Activated T-helper 1 cell treated with anti-CD3 and anti-CD28 coated beads, Interleukin-2, amount 50 U/mL, for 16 hours (primary cell): ENCODE results near the gene UGT1A9.

Source experiments
- DNase-seq, 2 donors: peaks; one replicate each; pipeline ENCODE4 v3.0.0-alpha.2; 2020; ENCODE audit warnings: low read depth in 1 of 2, low spot score in 1 of 2

Gene UGT1A9

DNA sequence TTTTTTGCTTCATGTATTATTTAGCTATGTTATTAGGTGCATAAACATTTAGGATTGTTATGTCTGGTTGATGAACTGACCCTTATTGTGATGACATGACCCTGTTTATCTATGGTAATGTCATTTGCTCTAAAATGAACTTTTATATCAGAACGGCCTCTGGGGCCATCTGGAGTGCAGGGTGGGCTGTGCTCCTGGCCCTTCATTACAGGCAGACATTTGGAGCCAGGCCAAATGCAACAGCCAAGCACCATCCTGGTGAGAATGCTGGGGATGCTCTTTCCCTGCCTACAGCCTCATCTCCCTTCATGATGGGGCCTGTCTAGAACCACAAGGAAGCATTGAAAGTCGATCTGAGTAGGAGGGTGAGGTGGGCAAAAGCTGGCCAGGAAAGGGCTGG lies 144.6 kb downstream of the UGT1A9 start:
- DNase-seq: no peak

DNA sequence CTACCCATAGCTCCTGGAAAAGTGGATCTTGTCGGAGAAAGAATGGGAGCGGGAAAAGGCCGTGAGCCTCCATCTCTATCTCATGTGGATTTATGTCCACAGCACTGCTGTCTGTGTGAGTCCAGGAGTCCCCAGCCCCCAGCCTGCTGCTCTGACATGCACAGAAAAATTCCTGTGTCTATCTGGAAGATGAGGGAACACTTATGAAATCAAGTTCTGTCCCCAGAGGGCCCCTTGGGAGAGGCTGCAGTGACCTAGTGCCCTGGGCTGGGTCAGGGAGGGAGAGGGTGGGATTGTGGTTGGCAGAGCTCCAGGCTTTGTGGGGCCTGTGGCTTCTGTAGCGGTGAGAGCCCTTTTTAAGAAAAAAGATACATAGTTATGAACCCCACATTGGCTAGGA lies 145.1 kb downstream of the UGT1A9 start:
- DNase-seq: no peak

DNA sequence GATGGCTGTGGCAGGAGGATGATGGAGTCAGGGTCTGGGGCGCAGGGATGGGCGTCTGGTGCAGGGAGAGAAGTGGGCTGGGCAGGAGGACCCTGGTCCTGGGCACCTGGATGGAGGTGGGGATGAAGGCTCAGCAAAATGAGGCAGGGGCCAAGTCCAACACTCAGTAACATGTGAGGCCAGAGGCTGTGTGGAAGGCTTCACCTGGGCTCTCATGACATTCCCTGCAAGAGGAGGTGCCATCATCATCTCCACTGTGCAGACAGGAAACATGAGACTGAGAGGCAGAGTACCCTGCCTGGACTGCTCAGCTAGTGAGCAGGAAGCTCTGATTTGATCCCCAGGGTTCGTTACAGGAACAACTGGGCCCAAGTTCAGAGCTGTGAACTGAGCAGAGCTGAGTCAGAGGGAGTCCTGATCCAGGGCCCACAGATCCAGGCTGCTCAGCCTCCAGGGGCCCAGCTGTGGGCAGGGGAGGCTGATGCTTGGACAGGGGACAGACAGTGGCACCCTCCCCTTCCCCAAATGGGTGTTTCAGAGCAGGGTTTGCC lies 145.7 kb downstream of the UGT1A9 start:
- DNase-seq: no peak

DNA sequence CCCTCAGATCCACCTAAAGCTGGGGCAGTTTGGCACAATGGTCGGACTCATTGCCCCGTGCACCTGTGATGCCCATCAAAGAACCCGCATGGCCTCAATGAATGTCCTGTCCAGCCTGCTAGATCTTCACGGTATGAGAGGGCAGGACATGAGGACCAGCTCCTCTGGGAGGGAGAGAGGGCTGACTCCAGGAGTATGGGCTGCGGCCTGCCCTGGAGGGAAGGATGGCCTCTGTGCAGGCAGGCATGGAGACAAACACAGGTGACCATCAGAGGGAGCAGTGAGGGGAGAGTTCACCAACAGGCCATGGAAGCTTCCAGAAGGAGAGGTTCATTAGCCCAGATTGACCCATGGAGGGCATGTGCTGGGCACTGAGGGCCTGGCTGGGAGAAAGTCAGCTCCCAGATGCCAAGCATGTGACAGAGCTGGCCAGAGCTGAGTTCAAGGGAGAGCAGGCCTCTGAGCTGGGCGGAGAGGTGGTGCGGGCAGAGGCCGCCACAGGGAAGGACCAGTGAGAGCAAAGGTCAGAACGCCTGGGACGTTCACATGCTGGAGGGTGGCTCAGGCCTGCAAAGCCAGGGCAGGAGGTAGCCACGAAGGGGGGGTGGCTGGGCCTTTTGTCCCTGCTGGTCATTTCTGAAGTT lies 146.4 kb downstream of the UGT1A9 start:
- no peak for DNase-seq

- DNase-seq: no peak
Measured at GRCh38 chr2:233818639-233819621, 147.2 kb downstream of the UGT1A9 start.

DNA sequence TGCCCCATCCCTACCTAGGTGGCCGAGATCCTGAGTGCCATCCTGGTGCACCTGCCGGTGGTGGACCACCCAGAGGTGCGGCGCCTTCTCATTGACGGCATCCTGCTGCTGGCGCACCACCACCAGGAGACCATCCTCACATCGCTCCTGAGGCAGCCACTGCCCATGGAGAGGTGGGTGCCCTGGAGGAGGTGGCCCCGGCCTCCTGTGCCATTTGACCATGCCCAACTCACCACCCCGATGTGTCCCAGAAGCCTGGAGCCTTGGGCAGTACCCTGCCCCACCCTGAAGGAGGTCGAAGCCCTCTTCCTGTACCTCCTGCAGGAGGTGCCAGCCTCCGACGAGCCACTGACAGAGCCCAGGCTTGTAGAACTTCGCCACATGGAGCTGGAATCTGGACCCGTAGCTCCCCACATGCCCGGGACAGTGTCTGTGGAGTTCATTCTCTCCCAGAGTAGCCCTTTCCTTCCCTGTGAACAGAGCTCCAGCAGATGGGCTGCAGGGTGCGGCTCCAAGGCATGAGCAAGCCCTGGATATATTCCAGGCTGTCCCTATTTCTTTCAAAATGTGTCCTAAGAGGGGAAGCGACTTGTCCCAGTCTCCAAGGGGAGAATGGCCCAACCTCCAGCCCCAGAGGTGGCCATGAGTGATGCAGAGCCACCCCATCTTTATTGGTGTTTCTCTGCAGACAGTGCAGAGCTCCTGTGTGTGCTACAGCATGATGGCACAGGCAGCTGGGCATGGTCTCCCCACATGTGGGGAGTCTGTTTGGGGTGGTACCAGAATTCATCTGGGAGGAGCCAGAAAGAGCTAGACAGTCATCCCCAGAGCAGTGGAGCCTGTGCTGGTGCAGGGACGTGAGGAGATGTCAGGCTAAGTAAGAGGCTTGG lies 148.4 kb downstream of the UGT1A9 start:
- no peak for DNase-seq

DNA sequence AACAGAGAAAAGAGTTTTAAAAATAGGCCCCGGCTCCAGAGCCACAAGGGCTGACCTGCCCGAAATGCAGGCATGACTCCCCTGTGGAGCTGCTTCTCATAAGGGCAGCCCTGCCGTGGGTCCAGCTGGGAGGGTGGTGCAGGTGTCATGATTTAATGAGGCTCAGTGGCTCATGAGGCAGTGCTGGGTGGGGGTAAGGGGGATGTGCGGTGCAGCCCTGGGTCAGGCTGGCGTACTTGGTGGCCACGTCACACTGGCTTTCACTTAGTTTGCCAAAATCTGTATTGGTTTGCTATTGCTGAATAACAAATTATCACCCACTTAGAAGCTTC lies 149.0 kb downstream of the UGT1A9 start:
- no peak for DNase-seq

DNA sequence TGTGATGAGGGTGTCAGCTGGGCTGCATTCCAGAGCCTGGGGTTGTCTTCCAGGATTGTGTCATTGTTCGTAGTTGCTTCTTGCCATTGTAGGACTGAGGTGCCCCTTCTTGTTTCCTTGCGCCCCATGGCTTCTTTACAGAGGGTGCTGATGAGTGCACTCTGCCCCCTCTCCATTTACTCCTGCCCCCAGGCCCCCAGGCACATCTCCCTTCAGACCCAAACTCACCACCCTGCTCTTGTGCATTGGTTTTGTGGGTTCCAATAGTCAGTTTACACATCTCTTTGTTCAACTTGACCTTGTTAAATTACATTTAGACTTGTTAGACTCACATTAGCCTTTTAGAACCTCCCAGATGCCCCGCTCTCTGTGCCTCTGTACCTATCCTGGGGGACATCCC lies 149.5 kb downstream of the UGT1A9 start:
- DNase-seq: no peak

- DNase-seq: no peak
Measured at GRCh38 chr2:233821709-233822100, 150.0 kb downstream of the UGT1A9 start.

- no peak for DNase-seq
Measured at GRCh38 chr2:233822101-233822771, 150.5 kb downstream of the UGT1A9 start.
